ENCODE data around the gene TP53BP2.
A peak's percentile ranks its signal among the peaks of the same experiment; 100 is the strongest.

- TF ChIP-seq CTCF (IDR thresholded peaks at IDR 0.05 in 4 of 5, conservative IDR thresholded peaks at IDR 0.05 in 1 of 5) (peak; percentile 30 to 68 (median 52)), POLR2A (IDR thresholded peaks at IDR 0.05) (no peak)
These were observed 34.1 kb downstream of the TP53BP2 start for GRCh38 chr1:223811634-223812101.

Data from gastrocnemius medialis (tissue), 4 donors.